Hematopoietic multipotent progenitor cell treated with erythropoietin and hydrocortisone succinate and interleukin-3 and kit ligand, for 8 days (in vitro differentiated cells): ENCODE data around the gene ADGRE1.
A peak's percentile ranks its signal among the peaks of the same experiment; 100 is the strongest.
"Not testable (repeated sequence)": the region's sequence is repeated elsewhere in the genome, so short reads cannot be mapped to it uniquely, and the experiment has no call there.

Source experiments
- DNase-seq: peaks from one replicate; pipeline ENCODE4 v3.0.0-alpha.2; 2015

ADGRE1 gene, protein sequence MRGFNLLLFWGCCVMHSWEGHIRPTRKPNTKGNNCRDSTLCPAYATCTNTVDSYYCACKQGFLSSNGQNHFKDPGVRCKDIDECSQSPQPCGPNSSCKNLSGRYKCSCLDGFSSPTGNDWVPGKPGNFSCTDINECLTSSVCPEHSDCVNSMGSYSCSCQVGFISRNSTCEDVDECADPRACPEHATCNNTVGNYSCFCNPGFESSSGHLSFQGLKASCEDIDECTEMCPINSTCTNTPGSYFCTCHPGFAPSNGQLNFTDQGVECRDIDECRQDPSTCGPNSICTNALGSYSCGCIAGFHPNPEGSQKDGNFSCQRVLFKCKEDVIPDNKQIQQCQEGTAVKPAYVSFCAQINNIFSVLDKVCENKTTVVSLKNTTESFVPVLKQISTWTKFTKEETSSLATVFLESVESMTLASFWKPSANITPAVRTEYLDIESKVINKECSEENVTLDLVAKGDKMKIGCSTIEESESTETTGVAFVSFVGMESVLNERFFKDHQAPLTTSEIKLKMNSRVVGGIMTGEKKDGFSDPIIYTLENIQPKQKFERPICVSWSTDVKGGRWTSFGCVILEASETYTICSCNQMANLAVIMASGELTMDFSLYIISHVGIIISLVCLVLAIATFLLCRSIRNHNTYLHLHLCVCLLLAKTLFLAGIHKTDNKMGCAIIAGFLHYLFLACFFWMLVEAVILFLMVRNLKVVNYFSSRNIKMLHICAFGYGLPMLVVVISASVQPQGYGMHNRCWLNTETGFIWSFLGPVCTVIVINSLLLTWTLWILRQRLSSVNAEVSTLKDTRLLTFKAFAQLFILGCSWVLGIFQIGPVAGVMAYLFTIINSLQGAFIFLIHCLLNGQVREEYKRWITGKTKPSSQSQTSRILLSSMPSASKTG

GRCh38 chr19:6887316-6887715 lies at the start of gene ADGRE1:
Gene ADGRE1 (plus strand): TSS chr19:6887579. CDS start chr19:6887609, 30 bp downstream.
- DNase-seq, result no peak

- DNase-seq, result no peak
Observed at GRCh38 chr19:6838062-6838655, 49.2 kb upstream of the ADGRE1 start.

GRCh38 chr19:6842871-6843607 lies 44.3 kb upstream of the ADGRE1 start:
- DNase-seq, result no peak

- no peak for DNase-seq
Observed at GRCh38 chr19:6847828-6848200, 39.6 kb upstream of the ADGRE1 start.

- DNase-seq, result no peak
Observed at GRCh38 chr19:6848986-6849385, 38.4 kb upstream of the ADGRE1 start.

- DNase-seq, result no peak
Observed at GRCh38 chr19:6849876-6850275, 37.5 kb upstream of the ADGRE1 start.

GRCh38 chr19:6851359-6851758 lies 36.0 kb upstream of the ADGRE1 start:
- no peak for DNase-seq

DNA sequence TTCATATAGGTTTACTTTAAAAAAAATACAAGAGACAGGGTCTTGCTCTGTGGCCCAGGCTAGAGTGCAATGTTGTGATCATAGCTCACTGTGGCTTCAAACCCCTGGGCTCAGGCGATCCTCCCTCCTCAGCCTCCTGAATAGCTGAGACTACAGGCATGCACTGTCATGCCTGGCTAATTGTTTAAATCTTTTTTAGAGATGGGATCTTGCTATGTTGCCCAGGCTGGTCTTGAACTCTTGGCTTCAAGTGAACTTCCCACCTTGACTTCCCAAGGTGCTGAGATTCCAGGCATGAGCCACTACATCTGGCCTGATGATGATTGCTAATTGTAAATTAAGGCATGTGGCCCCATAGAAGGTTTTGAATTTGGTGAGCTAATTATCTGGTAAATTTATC lies 35.4 kb upstream of the ADGRE1 start:
- DNase-seq, result no peak

DNA sequence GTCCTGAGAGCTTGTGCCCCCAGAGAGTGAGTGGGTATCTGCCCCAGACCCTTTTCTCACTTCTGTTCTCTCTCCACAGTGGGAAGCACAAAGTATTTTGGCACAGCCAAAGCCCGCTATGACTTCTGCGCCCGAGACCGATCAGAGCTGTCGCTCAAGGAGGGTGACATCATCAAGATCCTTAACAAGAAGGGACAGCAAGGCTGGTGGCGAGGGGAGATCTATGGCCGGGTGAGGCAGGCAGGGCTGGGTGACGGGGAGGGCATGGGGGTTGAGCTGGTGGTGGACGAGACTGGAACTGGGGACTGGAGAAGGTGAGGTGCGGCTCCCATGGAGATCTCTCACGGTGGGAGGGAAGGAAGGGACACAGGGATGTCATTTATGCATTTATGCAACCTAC lies 33.5 kb upstream of the ADGRE1 start:
- no peak for DNase-seq

DNA sequence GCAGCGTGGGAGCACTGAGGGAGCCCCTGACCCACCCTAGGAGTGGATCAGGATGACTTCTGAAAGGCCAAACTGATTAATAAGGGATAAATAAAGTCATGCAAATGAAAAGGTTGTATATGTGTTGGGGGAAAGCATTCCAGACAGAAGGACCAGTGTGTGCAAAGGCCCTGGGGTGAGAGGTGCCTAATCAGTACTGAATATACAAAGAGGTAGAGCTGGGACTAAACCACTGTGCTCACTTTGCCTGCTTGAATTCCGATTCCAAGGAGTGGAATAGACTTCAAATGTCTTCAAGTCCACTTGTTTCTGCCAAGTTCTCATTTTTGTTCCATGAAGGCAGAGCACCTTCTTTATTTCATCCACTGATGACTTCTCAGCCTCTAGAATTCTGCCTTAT lies 32.6 kb upstream of the ADGRE1 start:
- DNase-seq, result no peak

DNA sequence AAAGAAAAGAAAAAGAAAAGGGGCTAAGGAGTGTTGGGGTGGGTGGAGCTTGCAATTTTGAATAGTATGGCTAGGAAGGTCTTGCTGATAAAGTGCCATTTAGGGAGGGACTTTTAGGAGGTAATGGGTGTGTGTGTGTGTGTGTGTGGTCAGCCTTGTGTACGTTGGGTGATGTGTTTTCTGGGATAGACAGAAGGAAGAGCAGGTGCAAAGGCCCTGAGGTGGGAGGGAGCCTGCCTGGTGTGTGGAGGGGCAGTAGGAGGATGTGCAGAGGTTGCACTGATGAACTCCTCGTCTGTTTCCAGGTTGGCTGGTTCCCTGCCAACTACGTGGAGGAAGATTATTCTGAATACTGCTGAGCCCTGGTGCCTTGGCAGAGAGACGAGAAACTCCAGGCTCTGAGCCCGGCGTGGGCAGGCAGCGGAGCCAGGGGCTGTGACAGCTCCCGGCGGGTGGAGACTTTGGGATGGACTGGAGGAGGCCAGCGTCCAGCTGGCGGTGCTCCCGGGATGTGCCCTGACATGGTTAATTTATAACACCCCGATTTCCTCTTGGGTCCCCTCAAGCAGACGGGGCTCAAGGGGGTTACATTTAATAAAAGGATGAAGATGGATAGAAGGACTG lies 30.5 kb upstream of the ADGRE1 start:
- no peak for DNase-seq

- no peak for DNase-seq
Observed at GRCh38 chr19:6861683-6862286, 25.6 kb upstream of the ADGRE1 start.

GRCh38 chr19:6862673-6863078 lies 24.7 kb upstream of the ADGRE1 start:
- peak; percentile 88 for DNase-seq

DNA sequence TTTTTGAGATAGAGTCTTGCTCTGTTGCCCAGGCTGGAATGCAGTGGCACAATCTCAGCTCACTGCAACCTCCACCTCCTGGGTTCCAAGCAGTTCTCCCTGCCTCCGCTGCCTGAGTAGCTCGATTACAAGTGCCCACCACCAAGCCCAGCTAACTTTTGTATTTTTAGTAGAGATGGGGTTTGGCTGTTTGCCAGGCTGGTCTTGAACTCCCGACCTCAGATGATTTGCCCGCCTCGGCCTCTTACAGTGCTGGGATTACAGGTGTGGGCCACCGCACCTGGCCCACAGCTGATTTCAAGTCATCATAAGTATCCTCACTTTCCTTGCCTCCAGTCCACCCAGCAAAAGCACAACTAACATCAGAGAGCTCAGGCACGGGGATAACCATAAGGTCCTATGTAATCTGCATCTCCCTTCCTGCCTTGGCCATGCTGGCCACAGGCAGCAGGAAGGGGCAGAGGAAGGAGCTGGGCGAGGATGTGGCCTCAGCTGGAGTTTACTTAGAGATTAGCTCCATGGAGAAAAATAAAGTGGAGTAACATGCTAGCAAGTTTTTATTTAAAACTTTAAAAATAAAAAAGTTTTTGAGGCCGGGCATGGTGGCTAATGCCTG lies 22.9 kb upstream of the ADGRE1 start:
- DNase-seq, result no peak

DNA sequence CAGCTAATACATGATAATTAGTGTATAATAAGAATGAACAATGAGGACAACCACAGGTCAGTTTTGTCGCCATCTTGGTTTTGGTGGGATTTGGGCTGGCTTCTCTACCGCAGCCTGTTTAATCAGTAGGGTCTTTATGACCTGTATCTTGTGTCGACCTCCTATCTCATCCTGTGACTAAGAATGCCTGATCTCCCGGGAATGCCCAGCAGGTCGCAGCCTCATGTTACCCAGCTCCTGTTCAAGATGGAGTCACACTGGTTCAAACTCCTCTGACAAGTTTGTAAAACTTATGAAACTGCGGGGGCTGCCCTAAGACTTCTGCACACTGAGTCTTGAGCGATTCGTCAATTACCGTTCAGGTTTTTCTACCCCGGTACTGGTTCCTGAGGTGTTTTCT lies 21.5 kb upstream of the ADGRE1 start:
- no peak for DNase-seq

- no peak for DNase-seq
Observed at GRCh38 chr19:6866741-6867151, 20.6 kb upstream of the ADGRE1 start.

GRCh38 chr19:6868351-6868750 lies 19.0 kb upstream of the ADGRE1 start:
- peak; percentile 77 for DNase-seq

DNA sequence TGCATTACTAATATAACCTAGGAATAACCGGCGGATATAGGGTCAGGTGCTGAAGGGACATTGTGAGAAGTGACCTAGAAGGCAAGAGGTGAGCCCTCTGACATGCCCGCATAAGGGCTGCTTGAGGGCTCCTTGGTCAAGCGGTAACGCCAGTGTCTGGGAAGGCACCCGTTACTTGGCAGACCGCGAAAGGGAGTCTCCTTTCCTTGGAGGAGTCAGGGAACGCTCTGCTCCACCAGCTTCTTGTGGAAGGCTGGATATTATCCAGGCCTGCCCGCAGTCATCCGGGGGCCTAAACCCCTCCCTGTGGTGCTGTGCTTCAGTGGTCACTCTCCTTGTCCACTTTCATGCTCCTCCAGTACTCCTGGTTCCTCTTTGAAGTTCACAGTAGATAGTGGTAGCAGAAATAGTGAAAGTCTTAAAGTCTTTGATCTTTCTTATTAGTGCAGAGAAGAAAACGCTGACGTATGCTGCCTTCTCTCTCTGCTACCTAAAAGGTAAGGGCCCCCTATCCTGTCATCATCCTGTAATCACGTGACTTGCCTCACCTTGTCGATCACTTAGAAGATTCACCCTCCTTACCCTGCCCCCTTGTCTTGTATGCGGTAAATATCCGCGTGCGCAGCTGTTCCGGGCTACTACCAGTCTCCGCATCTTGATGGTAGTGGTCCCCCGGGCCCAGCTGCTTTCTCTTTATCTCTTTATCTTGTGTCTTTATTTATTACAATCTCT lies 18.1 kb upstream of the ADGRE1 start:
- DNase-seq, result not testable (repeated sequence)

DNA sequence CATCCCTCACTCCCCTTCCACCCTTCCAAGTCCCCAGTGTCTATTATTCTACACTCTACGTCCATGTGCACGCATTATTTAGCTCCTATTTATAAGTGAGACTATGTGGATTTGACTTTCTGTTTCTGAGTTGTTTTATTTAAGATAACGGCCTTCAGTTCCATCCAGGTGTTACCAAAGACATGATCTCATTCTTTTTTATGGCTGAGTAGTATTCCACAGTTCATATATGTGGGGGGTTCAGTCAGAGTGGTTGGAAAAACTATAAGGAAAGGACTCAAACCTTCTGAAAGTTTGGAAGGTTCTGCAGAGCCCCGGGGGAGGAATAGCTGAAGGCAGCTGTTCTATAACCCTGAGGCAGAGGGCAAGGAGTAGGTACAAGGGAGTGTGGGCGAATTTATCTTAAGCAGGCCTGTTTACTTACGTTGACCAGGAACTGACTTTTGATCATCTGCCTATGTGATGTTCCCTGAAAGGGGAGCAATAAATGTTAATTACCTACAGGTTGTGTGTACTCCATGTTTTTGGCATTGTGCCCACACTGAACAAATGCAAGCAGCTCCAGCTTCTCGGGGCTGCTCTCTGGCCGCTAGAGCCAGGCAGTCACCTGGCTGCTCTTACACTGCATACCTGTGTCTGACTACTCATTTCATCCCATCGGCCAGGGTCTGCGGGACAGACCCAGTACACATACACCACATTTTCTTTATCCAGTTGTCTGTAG lies 13.5 kb upstream of the ADGRE1 start:
- DNase-seq, result no peak

DNA sequence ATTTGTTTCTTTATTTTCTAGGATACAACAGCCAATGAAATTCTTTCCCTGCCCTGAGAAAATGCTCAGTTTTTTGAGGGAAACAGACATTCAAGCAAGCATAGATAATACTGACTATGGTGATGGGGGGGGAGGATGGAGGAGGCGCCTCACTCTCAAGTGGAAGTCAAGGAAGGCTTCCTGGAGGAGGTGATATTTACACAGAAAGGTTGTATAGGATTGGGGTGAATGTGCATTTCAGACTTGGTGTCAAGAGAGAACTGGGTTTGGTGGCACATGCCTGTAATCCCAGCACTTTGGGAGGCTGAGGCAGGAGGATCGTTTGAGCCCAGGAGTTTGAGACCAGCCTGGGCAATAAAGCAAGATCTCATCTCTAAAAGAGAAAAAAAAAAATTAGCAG lies 12.2 kb upstream of the ADGRE1 start:
- DNase-seq, result no peak
